Left ventricle myocardium inferior (tissue), 1 donor: ENCODE measurements around the gene PGD. TPM values are rescaled to one million over a fixed set of nuclear protein-coding genes. Genes with fewer than 3 reads are reported as not detected.

Experiments
- DNase-seq: peaks from one replicate; pipeline ENCODE4 v3.0.0-alpha.2; 2020
- H3K27ac ChIP-seq: fragments of 200-600 bp; replicated peaks from 2 replicates; pipeline ENCODE4 v1.8.0; 2021
- H3K27me3 ChIP-seq: fragments of 200-600 bp; 2 replicates; pipeline ENCODE4 v1.8.0; 2021; ENCODE audit warnings: low read depth
- H3K36me3 ChIP-seq: fragments of 200-600 bp; 2 replicates; pipeline ENCODE4 v1.8.0; 2021
- H3K4me1 ChIP-seq: fragments of 200-600 bp; 2 replicates; pipeline ENCODE4 v1.8.0; 2021
- H3K4me3 ChIP-seq: fragments of 200-600 bp; 2 replicates; pipeline ENCODE4 v1.8.0; 2021; ENCODE audit warnings: mild to moderate bottlenecking, moderate library complexity
- H3K9me3 ChIP-seq: fragments of 200-600 bp; replicated peaks from 2 replicates; pipeline ENCODE4 v1.8.0; 2021
- CTCF ChIP-seq: fragments of 200-600 bp; IDR thresholded peaks from 2 replicates; pipeline ENCODE4 v1.8.0; 2021; ENCODE audit warnings: antibody characterized with exemption, mild to moderate bottlenecking, borderline replicate concordance
- intact Hi-C: fragments of 100-400 bp; cut with micrococcal nuclease; formaldehyde crosslinking; loops from one replicate; pipeline ENCODE4 v1.11.0; 2022
- total RNA-seq: library from RNA; stranded (reverse); fragmentation: NEBNext Ultra II Directional; extraction: Animal tissue kit (Norgen Biotek cat#: 25700); gene quantifications from one replicate; pipeline ENCODE4 v1.2.1, GENCODE V29; 2021
- donor health status: DM: no; HTN: yes; CAD: no; lungs with severe emphysema.

The PGD gene
- total RNA-seq, 1 donor from 2014 or later: 34.2 TPM

GRCh38 chr1:10438677-10439163, 39.9 kb downstream of the PGD start:
- no peak for DNase-seq
- H3K36me3 ChIP-seq: peaks cover 3% of the 10 kb centered on the region
- no peak for TF ChIP-seq CTCF
- H3K9me3 ChIP-seq: no peaks in the 10 kb centered on the region
- H3K4me3 ChIP-seq: no peak overlapping the region
- intact Hi-C loops: no loop called here
- no peak overlapping the region for H3K27ac ChIP-seq
- H3K27me3 ChIP-seq: no peaks in the 10 kb centered on the region
- H3K4me1 ChIP-seq: peaks cover 4% of the 10 kb centered on the region

GRCh38 chr1:10440305-10440704, 41.4 kb downstream of the PGD start:
- no peaks in the 10 kb centered on the region for H3K27me3 ChIP-seq
- no peak overlapping the region for H3K27ac ChIP-seq
- no peak for TF ChIP-seq CTCF
- no peak overlapping the region for H3K4me3 ChIP-seq
- no peaks in the 10 kb centered on the region for H3K36me3 ChIP-seq
- no peak for DNase-seq
- no peaks in the 10 kb centered on the region for H3K9me3 ChIP-seq
- peaks cover 4% of the 10 kb centered on the region for H3K4me1 ChIP-seq
- intact Hi-C loops: no loop called here

GRCh38 chr1:10440794-10441193, 41.9 kb downstream of the PGD start:
- Histone ChIP-seq H3K4me3 (no peak overlapping the region), H3K27me3 (no peaks in the 10 kb centered on the region), H3K9me3 (no peaks in the 10 kb centered on the region), H3K36me3 (no peaks in the 10 kb centered on the region), H3K4me1 (peaks cover 4% of the 10 kb centered on the region), H3K27ac (no peak overlapping the region)
- no peak for DNase-seq
- TF ChIP-seq CTCF: no peak
- intact Hi-C loops: no loop called here

GRCh38 chr1:10444248-10444647, 45.4 kb downstream of the PGD start:
- Histone ChIP-seq H3K27me3 (no peaks in the 10 kb centered on the region), H3K9me3 (no peaks in the 10 kb centered on the region), H3K36me3 (no peaks in the 10 kb centered on the region), H3K27ac (no peak overlapping the region), H3K4me1 (no peaks in the 10 kb centered on the region), H3K4me3 (no peak overlapping the region)
- intact Hi-C loops: no loop called here
- DNase-seq: no peak
- no peak for TF ChIP-seq CTCF

- Histone ChIP-seq H3K27me3 (no peaks in the 10 kb centered on the region), H3K27ac (no peak overlapping the region), H3K9me3 (no peaks in the 10 kb centered on the region), H3K36me3 (no peaks in the 10 kb centered on the region), H3K4me1 (no peaks in the 10 kb centered on the region), H3K4me3 (no peak overlapping the region)
- intact Hi-C loops: no loop called here
- DNase-seq: no peak
- TF ChIP-seq CTCF: no peak
Measured at GRCh38 chr1:10444795-10445397, 46.0 kb downstream of the PGD start.
